GM18502 (cell line): Measurements from ENCODE around the gene CCDC191.

Experiments used
- ATAC-seq: cut with Tn5 transposase; IDR thresholded peaks from one replicate; pipeline ENCODE4 v1.9.1; 2021; ENCODE audit warnings: mild to moderate bottlenecking; ENCODE audit not compliant: unreplicated experiment, poor library complexity

Gene CCDC191

GRCh38 chr3:114056130-114057010, at the start of gene CCDC191, which contains the start of gene QTRT2:
TSS of gene CCDC191 (minus strand) at chr3:114056526. CDS start at chr3:114056466, 60 bp downstream.
TSS of gene QTRT2 (plus strand) at chr3:114056737. CDS start at chr3:114065258, 8,521 bp downstream.
- peak; percentile 98 for ATAC-seq

GRCh38 chr3:114104414-114104813, 48.1 kb upstream of the CCDC191 start:
- ATAC-seq: no peak

- ATAC-seq: no peak
These were observed 47.5 kb upstream of the CCDC191 start for GRCh38 chr3:114103858-114104257.

GRCh38 chr3:114103181-114103580, 46.9 kb upstream of the CCDC191 start:
- no peak for ATAC-seq

- ATAC-seq: no peak
These were observed 44.8 kb upstream of the CCDC191 start for GRCh38 chr3:114101101-114101500.

- ATAC-seq: no peak
These were observed 39.5 kb upstream of the CCDC191 start for GRCh38 chr3:114095796-114096195.

- no peak for ATAC-seq
These were observed 37.3 kb upstream of the CCDC191 start for GRCh38 chr3:114093596-114093995.

- ATAC-seq: no peak
These were observed 36.7 kb upstream of the CCDC191 start for GRCh38 chr3:114093016-114093380.

GRCh38 chr3:114092151-114093015, 36.1 kb upstream of the CCDC191 start:
- ATAC-seq: no peak

- ATAC-seq: no peak
These were observed 33.3 kb upstream of the CCDC191 start for GRCh38 chr3:114089675-114090074.

GRCh38 chr3:114086356-114086755, 30.0 kb upstream of the CCDC191 start:
- no peak for ATAC-seq

- ATAC-seq: no peak
These were observed 26.8 kb upstream of the CCDC191 start for GRCh38 chr3:114083112-114083511.

GRCh38 chr3:114081037-114081436, 24.7 kb upstream of the CCDC191 start:
- ATAC-seq: no peak

GRCh38 chr3:114080201-114080600, 23.9 kb upstream of the CCDC191 start:
- no peak for ATAC-seq

GRCh38 chr3:114079761-114080160, 23.4 kb upstream of the CCDC191 start:
- ATAC-seq: no peak

GRCh38 chr3:114078126-114078525, 21.8 kb upstream of the CCDC191 start:
- ATAC-seq: no peak

- no peak for ATAC-seq
These were observed 20.4 kb upstream of the CCDC191 start for GRCh38 chr3:114076711-114077110.

- no peak for ATAC-seq
These were observed 15.5 kb upstream of the CCDC191 start for GRCh38 chr3:114071786-114072185.

- no peak for ATAC-seq
These were observed 12.0 kb upstream of the CCDC191 start for GRCh38 chr3:114068336-114068735.

GRCh38 chr3:114067804-114068203, 11.5 kb upstream of the CCDC191 start:
- ATAC-seq: no peak
